Measurements from ENCODE around the gene GABRB2.

GRCh38 chr5:161287436-161287835 is 259.1 kb downstream of the GABRB2 start:
- TF ChIP-seq NFRKB (IDR thresholded peaks at IDR 0.05), result no peak
- no peak for TF ChIP-seq SUZ12 (IDR thresholded peaks at IDR 0.05)
- no peak for TF ChIP-seq FOXM1 (IDR thresholded peaks at IDR 0.05; ENCODE audit: borderline replicate concordance)
- no peak for TF ChIP-seq PKNOX1 (IDR thresholded peaks at IDR 0.05)
- TF ChIP-seq FOXK2 (IDR thresholded peaks at IDR 0.05), result no peak
- TF ChIP-seq FOXA1 (IDR thresholded peaks at IDR 0.05), result no peak
- no peak for TF ChIP-seq SP1 (IDR thresholded peaks at IDR 0.05)
- no peak for TF ChIP-seq BHLHE40 (IDR thresholded peaks at IDR 0.05; ENCODE audit: borderline replicate concordance)
